Brain pericyte (primary cell): ENCODE measurements around the gene RPL22.
"Not testable (repeated sequence)": the region's sequence is repeated elsewhere in the genome, so short reads cannot be mapped to it uniquely, and the experiment has no call there.

Source experiments
- DNase-seq: peaks from one replicate; pipeline ENCODE4 v3.0.0-alpha.2; 2012; ENCODE audit warnings: low read depth, low spot score

Gene RPL22

DNA sequence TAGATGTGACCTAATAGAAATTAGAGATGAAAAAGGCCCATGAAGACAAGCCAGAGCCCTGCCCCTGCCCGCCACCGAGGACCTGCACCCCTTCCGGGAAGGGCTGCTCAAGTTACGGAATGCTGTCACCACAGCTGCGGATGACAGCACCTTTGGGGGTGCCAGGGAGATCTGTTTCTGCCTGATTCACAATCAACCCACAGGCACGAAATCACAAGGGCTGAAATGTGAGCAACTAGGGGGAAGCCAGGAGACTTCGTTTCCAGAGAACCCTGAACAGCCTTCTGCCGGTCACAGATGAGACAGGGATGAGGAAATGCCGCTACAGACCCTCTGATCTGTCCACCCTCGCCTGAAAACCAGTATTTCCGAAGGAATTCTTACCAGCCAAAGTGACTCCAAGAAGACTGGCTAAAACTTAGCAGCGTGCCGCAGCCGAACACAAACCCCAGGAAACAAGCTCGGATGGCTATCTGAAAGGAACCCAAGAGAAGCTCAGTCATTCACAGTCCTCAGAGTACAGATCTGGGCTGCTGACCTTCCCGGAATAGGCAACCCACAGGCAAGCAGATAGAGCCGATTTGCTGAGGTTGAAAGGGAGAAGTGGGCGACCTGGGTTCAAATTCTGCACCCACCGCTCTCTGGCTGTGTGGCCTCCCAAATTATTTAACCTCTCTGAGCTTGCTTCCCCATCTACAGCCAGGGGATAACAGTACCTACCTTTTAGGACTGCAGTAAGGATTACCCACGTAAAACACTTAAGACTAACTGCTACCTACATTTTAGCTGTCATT is 35.3 kb upstream of the RPL22 start:
- DNase-seq, result no peak

DNA sequence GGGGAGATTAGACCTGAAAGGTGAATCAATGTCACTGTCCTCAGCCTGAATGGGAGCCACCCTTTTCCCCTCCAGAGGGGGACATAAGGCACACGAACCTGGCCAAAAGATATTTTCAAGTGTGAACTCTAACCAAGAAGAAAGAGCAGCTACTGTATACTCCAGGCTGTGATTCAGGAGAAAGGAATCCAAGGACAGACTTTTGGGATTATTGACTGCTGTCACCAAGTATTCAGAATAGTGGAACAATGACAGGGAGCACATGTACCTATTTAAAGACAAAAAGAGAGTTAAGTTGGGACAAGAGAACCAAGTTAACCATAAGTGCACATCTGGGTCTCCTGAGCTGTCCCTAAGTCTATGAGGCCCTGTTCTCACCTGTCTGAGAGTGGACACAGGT is 34.0 kb upstream of the RPL22 start:
- no peak for DNase-seq

DNA sequence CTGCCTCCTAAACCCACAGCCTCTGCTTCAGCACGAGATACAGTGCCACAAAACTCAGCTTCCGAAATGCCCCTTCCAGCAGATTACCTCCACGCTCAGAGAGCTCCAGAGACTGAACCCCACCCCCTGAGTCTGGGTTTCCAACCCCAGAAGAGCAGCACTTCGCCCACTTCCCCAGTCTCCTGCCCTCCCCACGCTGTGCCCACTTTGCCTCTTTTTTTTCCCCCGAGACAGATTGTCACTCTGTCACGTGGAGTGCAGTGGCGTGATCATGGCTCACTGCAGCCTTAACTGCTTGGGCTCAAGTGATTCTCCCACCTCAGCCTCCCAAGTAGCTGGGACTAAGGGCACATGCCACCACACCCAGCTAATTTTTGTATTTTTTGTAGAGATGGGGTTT is 26.3 kb upstream of the RPL22 start:
- no peak for DNase-seq

DNA sequence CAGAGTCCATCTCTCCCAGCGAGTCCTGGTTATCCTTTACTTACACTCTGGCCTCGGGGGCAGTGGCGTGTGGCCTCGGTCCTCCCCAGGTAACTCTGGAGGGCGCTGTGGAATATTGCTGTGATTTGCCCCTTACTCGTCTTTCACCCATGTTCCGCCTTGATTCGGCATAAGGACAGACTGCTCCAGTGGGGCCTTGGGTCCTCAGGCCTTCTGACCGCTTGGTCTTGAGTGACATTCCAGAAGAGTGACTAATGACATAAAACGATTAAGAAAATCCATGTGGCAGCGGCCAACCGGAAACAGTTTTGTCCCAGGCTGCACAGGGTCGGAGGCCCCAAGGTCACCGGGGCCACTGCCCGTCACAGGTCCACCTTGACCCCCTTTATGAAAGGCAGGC is 25.3 kb upstream of the RPL22 start:
- no peak for DNase-seq

DNA sequence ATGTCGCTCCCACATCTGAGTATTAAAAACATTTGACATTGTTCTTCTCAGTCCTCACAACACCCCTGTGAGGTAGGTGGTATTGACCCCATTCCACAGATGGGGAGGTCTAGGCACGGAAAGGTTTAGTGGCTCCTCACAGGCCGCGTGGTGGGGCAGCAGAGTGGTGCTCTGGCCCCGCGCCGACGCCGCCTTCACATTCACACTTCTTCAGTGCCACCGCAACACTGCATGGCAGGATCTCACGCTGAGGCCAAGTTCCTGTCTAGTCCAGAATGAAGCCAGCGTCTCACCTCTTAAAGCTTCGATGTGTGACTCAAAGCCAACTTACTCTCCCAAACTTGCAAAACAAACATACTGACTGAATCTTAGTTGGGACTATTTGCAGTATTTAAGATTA is 24.2 kb upstream of the RPL22 start:
- DNase-seq, result no peak

DNA sequence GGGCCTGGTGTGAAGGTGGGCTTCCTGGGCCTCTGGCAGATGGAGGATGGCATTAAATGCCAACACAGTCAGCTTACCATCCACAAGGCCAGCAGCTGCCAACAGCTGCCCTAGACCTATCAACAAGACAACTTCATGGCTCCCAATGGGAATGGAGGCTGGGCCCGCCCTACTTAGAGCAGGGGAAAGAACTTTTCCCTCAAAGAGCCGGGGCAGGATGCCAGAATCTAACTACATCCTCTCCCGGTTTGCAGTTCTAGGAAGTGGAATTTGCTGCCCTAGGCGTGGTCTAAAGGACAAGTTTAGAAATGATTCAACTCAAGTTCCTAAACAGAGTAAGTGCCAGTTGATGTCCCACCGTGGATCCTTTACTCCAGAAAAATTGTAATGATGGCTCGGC is 23.2 kb upstream of the RPL22 start:
- DNase-seq, result no peak

DNA sequence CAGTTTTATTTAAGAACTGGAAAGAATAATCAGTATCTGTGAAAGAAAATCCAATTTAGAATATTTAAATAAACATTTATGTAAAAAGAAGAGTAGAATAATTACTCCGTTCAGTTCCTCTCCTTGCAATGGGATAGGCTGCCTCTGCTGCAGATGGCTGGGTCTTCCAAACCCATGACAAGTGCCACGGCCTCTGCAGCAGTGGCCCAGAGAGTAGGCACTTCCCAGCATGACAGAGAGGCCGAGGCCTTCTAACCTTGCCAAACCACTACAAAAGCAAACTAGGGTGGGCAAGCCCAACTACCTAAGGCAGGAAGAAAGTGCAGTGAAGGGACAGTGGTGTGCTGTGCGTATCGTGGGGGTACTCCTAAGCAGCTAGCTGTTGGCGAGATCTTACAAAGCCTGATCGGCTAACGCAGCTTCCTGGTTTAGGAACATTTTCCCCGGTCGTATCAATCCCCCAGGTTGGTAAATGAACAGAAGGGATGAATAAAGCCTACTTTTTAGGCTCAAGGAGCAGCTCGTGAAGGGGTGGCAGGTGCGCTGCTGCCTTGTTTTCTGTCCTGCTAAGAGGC is 21.9 kb upstream of the RPL22 start:
- no peak for DNase-seq

DNA sequence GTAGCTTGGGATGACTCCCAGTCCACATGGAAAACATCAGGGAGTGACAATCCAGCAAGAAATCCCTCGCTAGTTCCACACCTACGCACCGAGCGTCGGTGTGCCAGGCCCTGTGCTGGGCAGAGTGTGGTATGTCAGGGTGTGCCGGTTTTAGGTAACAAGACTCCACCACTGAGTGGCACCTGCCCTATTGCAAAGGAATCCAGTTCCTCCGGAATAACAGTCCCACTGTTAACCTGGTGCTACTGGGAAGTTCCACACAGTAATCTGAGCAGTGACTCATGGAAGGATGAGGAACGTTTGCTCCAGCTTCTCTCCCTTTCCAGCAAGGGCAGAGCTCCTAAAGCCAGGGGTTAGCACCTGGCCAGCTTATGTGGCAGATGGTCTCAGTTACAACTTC is 20.8 kb upstream of the RPL22 start:
- no peak for DNase-seq

DNA sequence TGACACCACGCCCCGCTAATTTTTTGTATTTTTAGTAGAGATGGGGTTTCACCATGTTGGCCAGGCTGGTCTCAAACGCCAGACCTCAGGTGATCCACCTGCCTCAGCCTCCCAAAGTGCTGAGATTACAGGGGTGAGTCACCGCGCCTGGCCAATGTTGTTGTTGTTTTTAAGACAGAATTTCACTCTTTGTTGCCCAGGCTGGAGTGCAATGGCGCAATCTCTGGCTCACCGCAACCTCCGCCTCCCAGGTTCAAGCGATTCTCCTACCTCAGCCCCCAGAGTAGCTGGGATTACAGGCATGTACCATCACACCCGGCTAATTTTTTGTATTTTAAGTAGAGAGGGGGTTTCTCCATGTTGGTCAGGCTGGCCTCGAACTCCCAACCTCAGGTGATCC is 20.2 kb upstream of the RPL22 start:
- DNase-seq, result not testable (repeated sequence)

DNA sequence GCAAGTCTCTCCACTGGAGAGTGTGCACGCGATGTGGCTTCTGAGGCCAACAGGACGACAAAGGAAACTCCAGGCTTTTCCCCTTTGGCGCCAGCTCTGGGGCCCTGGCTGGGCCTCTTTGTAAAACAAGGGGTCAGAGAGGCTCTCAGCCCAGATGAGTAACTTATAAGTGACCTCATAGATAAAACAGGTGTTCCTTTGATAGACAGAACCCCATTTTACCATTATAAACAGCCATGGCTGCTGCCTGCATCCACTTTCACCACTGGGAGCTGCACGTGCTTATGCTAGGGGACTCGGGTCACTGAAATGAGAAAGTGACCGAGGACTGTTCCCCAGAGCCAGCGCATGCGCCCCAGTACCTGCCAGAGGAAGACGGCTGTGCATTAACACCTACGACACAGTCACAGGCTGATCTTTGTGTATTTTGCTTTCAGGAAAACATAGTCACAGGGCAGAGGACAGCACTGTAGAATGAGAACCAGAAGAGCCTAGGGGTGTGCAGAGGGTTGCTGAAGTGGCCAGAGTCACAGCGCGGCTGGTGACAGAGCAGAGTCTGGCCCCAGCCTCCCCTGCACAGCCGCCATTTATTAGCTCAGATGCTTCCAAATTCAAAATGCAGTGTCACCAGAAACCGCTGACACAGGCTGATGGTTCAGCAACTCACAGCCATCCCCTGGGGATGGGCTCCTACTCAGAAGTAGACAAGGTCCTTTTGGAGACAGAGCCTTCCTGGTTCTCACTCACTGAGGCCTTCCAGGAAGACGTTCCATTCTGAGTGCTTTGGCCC is 19.2 kb upstream of the RPL22 start:
- DNase-seq, result no peak

DNA sequence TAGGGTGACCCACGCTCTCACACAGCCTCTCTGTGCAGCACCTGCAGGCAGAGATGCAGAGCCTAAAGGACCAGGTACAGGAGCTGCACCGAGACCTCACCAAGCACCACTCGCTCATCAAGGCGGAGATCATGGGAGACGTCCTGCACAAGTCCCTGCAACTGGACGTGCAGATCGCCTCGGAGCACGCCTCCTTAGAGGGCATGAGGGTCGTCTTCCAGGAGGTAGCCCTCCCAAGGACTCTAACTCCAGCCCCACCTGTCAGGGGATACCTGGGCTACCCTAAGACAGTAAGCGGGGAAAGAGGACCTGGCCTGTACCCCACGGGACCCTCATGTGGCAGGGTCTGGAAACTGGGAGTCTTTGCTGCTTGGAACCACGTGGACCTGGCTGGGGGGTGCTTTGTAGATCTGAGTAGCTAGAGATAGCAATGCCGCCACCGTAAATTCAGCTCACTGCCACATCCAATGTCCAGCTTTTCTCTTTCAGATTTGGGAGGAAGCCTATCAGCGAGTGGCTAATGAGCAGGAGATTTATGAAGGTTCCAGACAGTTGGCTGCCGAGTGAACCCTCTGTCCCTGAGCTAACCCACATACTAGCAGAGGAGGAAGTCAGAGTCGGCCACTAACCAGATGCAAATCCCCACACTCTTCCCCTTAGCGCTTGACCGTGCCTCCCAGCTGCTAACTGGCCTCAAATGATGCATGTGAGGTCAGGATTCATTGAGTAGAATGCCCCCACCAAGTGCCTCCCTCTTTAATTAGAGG is 13.0 kb upstream of the RPL22 start:
- no peak for DNase-seq

DNA sequence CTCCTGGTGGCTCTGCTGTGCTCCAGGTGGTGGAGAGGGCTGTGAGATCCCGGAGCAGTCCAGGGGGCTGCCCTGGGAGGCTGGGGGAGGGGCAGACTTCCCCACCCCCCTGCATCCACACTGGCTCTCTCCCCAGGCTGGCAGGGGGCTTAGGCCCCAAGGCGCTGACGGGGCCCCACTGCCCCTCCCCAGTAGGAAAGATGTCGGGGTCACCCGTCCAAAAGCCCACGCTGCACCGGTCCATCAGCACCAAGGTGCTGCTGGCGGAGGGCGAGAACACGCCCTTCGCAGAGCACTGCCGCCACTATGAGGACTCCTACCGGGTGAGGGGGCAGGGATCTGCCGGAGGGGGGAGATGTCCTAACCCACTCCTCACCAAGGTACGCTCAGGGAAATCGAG is 12.3 kb upstream of the RPL22 start:
- no peak for DNase-seq

DNA sequence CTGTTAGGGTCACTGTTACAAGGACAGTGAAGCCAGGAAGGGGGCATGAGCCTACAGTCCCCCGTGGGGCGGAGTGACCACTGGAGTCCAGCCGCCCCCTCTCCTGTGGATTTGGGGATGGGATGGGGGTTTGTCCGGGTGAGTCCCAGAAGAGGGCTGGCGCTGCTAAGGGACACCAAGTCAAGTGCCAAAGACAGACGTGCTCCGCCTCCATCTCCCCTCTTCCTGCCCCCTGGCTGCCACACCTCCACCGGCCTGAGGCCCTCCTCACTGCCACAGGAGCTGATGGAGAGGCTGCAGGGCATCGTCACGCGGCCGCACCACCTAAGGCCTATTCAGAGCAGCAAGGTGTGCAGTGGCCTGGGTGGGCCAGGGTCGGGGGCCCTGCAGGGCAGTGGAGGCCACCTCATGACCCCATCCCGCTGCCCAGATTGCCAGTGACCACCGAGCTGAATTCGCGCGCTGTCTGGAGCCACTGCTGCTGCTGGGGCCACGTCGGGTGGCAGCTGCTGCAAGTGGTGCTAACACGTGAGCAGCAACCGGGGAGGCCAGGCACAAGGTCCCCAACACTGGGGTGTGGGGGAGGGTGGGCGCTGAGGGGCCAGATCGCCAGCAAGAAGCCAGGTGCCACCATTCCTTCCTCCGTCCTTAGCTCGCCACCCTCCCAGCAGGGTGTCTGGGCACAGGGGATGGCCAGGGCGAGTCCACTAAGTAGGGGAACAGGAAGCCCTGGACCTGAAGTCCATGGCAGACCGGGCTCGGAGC is 11.4 kb upstream of the RPL22 start:
- DNase-seq, result no peak

DNA sequence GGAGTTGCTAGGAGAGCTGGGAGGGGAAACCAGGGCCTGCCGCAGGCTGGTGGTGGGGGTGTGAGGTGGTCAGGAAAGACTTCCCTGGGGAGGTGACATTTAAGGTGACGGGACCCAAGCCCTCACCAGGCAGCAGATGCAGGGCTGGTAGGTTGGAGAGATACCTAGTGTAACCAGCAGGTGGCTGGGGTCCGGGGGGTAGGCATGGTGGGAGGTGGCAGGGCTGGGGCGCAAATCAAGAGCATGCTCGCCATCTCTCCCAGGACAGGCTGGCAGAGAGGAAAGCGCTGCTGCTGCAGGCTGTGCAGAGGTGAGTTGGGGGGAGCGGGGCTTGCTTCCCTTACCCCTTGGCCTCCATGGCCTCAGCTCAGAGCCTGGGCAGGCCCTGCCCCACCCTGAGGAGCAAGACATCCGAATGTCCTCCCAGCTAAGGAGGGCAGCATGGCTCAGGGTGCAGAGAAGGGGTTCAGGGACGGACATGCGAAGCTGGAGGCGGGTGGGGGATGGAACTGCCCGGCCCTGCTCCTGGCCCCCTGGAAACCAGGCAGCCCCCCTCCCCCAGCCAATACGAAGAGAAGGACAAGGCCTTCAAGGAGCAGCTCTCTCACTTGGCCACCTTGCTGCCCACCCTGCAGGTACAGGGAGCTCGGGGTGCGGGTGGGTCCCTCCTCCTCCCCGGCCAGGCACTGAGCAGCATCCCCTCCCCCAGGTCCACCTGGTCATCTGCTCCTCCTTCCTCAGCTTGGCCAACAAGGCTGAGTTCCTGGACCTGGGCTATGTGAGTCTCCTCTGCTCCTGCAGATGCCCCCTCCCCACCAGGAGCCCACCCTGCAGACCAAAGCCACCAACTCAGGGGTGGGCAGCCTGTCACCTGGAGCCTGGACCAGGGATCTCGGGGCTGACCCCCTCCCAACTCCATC is 10.5 kb upstream of the RPL22 start:
- no peak for DNase-seq

DNA sequence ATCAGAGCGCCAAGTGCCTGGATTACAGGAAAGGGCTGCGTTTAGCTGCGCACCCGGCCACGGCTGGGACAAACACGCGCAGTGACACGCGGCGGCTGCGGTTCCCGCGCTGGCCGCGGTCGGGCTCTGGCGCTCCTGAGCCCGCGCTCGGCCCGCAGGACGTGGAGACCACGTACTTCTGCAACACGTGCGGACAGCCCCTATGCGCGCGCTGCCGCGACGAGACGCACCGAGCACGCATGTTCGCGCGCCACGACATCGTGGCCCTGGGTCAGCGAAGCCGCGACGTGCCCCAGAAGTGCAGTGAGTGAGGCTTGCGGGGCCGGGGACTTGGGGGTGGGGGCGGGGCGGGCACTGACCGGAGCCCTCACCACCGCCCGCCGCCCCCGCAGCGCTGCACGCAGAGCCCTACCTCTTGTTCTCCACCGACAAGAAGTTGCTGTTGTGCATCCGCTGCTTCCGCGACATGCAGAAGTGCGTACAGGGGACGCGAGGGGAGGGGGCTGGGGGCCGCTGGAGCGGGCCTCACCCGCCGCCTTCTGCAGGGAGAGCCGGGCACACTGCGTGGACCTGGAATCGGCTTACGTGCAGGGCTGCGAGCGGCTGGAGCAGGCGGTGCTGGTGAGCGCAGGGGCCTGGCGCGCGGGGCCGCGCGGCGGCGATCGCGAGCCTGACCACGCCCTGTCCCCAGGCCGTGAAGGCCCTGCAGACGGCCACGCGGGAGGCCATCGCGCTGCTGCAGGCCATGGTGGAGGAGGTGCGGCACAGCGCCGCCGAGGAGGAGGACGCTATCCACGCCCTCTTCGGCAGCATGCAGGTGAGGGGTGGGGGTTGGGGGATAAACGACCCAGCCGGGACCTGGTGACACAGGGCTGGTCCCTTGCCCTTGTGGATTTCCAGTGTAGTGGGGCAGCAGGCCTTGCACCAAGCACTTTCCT is 9.6 kb upstream of the RPL22 start:
- DNase-seq, result no peak

DNA sequence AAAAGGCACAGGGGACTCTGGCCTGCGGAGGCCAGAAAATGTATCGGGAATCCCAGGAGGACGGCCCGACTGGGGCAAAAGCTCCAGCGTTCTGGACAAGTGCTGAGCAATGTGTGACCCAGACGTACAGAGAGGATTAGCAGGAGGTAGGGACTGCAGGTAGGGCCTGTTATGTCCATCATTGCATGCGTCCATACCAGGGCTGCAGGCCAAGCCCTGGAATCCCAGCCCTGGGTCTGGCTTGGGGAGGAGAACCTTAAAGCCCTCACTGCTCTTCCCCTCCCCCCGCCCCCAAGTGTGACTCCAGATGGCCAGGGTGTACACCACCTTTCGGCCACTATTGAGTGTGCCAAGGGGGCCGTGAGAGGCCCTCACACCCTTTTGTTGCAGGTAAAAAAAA is 8.5 kb upstream of the RPL22 start:
- DNase-seq, result no peak

DNA sequence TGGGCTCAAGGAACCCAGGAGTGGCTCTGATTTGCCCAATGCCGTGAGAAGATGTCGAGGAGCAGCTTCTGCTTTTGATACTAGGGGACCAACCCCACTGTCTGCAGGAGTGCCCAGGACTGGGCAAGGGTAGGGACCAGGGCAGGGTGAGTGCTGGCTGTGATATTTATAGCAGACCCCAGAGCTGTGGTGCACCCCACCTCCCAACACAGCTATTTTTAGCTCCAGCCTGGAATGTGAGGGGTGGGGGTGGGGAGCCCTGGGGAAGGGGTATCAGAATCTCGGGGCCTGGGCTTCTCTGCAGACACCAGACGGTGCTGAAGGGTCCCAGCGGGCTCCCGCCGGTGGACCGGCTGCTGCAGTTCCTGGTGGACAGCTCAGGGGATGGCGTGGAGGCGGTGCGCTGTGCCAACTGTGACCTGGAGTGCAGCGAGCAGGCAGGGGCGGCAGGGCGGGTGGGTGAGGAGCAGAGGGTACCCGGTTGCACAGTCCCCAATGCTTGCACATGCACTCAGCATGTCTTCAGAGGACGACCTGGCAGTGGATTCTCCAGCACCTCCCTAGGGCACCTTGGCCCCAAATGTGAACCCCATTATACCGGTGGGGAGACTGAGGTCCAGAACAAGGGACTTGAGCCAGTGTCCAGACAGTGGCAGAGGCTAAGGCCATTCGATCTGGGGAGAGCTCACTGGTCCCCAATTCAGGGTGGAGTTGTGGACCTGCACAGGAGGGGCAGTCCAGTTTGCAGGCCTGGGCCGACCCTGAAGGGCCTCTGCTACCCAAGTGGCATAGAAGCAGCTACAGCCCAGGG is 7.9 kb upstream of the RPL22 start:
- DNase-seq, result no peak

DNA sequence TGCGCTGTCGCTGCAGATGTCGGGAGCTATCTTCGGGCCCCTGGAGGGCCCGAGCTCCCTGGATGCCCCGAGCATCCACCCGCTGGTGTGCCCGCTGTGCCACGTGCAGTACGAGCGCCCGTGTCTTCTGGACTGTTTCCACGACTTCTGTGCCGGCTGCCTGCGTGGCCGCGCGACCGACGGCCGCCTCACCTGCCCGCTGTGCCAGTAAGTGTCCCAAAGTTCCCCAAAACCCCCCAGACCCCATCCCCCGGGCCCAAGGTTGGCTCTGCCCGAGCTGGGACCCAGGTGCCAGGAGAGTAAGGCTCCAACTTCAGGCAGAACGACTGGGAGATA is 7.1 kb upstream of the RPL22 start:
- no peak for DNase-seq
